Hepatocyte (in vitro differentiated cells): ENCODE data around the gene TCP10L. TPM values are rescaled to one million over a fixed set of nuclear protein-coding genes. Genes with fewer than 3 reads are reported as not detected.

Experiments
- DNase-seq: peaks from one replicate; pipeline ENCODE4 v3.0.0-alpha.2; 2016; ENCODE audit warnings: low spot score
- H2AFZ ChIP-seq: fragments of 200-600 bp; sonication (generic); 2 replicates; pipeline ENCODE4 v1.6.0; 2016; ENCODE audit warnings: antibody characterized with exemption, mild to moderate bottlenecking
- H3K27ac ChIP-seq: fragments of 200-600 bp; sonication (generic); 2 replicates; pipeline ENCODE4 v1.5.1; 2016; ENCODE audit warnings: mild to moderate bottlenecking
- H3K27me3 ChIP-seq: fragments of 200-600 bp; sonication (generic); 2 replicates; pipeline ENCODE4 v1.6.1; 2016
- H3K36me3 ChIP-seq: fragments of 200-600 bp; sonication (generic); replicated peaks from 2 replicates; pipeline ENCODE4 v1.5.1; 2016; ENCODE audit warnings: low read depth; ENCODE audit not compliant: insufficient read depth
- H3K4me1 ChIP-seq: fragments of 200-600 bp; sonication (generic); 2 replicates; pipeline ENCODE4 v1.5.1; 2016; ENCODE audit warnings: mild to moderate bottlenecking, moderate library complexity; ENCODE audit not compliant: insufficient read depth
- H3K4me2 ChIP-seq: fragments of 200-600 bp; sonication (generic); 2 replicates; pipeline ENCODE4 v1.6.0; 2016
- H3K4me3 ChIP-seq: fragments of 200-600 bp; sonication (generic); 2 replicates; pipeline ENCODE4 v1.5.1; 2016; ENCODE audit warnings: mild to moderate bottlenecking
- H3K79me2 ChIP-seq: fragments of 200-600 bp; sonication (generic); 2 replicates; pipeline ENCODE4 v1.6.0; 2017; ENCODE audit warnings: mild to moderate bottlenecking
- H3K9me2 ChIP-seq: fragments of 200-600 bp; sonication (generic); replicated peaks from 2 replicates; pipeline ENCODE4 v1.6.0; 2017; ENCODE audit warnings: mild to moderate bottlenecking; ENCODE audit not compliant: insufficient read depth
- H3K9me3 ChIP-seq: fragments of 200-600 bp; sonication (generic); 2 replicates; pipeline ENCODE4 v1.5.1; 2016; ENCODE audit warnings: low read depth, mild to moderate bottlenecking
- H4K20me1 ChIP-seq: fragments of 200-600 bp; sonication (generic); 2 replicates; pipeline ENCODE4 v1.6.0; 2016; ENCODE audit warnings: mild to moderate bottlenecking; ENCODE audit not compliant: insufficient read depth, poor library complexity, severe bottlenecking
- EZH2 ChIP-seq: fragments of 200-600 bp; sonication (generic); IDR thresholded peaks from 2 replicates; pipeline ENCODE4 v1.6.1; 2016; ENCODE audit warnings: antibody characterized with exemption, mild to moderate bottlenecking, borderline replicate concordance
- EZH2phosphoT487 ChIP-seq: fragments of 200-600 bp; sonication (generic); IDR thresholded peaks from one replicate; pipeline ENCODE4 v1.6.1; 2018; ENCODE audit warnings: antibody characterized with exemption, mild to moderate bottlenecking, low read depth, moderate library complexity; ENCODE audit not compliant: unreplicated experiment, severe bottlenecking
- WGBS: methylation state at CpG from one replicate; pipeline ENCODE4 v1.1.6; 2016; ENCODE audit warnings: low lambda C conversion rate; ENCODE audit errors: missing lambda C conversion rate; 5-methylcytosine and 5-hydroxymethylcytosine counted together
- polyA plus RNA-seq: library from polyadenylated mRNA; unstranded; fragments of >200 nt; fragmentation: Nextera tagmentation; extraction: Ambion mirVana; gene quantifications from 2 replicates; pipeline ENCODE4 v1.2.1, GENCODE V29; 2016
- total RNA-seq: library from RNA; depleted of rRNA; stranded (reverse); fragments of >200 nt; gene quantifications from 2 replicates; pipeline ENCODE4 v1.2.3, GENCODE V29; 2014
- TF ChIP-seq, protein P1 (sequence below): fragments of 200-600 bp; sonication (generic); IDR thresholded peaks from 2 replicates; pipeline ENCODE4 v1.5.1; 2016; ENCODE audit warnings: antibody characterized with exemption, mild to moderate bottlenecking; ENCODE audit not compliant: poor library complexity

TCP10L gene
- total and polyA plus RNA-seq, 2 experiments from 2014 or later = 0.40 to 1.0 TPM

DNA sequence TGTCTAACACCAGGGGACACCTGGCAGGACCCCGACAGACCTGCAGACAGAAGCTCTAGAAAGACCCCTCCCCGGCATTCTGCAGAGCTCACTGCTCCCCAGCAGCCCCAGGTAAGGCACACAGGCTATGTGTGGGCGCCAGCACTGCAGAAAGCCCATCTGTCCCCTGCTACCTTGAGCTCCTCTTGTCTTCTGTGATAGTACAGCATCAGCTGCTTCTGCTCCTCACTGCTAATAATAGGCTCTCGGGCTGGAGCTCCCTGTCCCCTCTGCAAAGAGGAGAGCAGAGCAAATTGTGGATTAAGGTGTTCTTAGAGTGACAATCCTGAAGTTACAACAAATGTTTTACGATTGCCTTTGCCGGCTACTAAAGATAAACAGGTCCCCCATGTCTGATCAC, 16.8 kb upstream of the TCP10L start:
- Histone ChIP-seq H3K4me2 (no peak overlapping the region), H2AFZ (no peak overlapping the region), H3K4me3 (no peak overlapping the region), H4K20me1 (no peaks in the 10 kb centered on the region), H3K4me1 (no peaks in the 10 kb centered on the region), H3K9me2 (no peaks in the 10 kb centered on the region), H3K79me2 (peaks cover 4% of the 10 kb centered on the region), H3K27me3 (no peaks in the 10 kb centered on the region), H3K36me3 (no peaks in the 10 kb centered on the region), H3K27ac (no peak overlapping the region), H3K9me3 (no peaks in the 10 kb centered on the region)
- 91% methylated on average over 6 of the region's 6 CpGs for WGBS
- TF ChIP-seq EZH2phosphoT487 = no peak
- TF ChIP-seq, protein P1, sequence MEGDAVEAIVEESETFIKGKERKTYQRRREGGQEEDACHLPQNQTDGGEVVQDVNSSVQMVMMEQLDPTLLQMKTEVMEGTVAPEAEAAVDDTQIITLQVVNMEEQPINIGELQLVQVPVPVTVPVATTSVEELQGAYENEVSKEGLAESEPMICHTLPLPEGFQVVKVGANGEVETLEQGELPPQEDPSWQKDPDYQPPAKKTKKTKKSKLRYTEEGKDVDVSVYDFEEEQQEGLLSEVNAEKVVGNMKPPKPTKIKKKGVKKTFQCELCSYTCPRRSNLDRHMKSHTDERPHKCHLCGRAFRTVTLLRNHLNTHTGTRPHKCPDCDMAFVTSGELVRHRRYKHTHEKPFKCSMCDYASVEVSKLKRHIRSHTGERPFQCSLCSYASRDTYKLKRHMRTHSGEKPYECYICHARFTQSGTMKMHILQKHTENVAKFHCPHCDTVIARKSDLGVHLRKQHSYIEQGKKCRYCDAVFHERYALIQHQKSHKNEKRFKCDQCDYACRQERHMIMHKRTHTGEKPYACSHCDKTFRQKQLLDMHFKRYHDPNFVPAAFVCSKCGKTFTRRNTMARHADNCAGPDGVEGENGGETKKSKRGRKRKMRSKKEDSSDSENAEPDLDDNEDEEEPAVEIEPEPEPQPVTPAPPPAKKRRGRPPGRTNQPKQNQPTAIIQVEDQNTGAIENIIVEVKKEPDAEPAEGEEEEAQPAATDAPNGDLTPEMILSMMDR = no peak
- no peak for DNase-seq

DNA sequence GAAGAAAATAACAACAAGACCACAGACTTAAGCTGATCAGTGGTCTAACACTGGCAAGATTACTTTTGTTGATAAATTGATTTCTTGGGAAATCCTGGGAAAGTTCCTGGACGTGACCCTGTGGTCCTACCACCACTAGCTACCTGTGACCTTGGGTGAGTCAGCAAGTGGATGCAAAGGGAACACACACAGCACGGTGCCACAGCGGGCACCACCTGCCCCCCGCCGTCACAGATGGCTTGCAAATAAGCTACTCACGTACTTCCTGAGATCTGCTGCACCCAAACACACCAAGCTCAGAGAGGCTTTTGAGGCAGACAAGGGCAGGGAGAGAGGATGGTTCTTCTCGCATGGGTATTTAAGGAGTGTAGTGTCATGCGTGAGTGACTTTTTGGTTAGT, 14.2 kb upstream of the TCP10L start:
- no peak overlapping the region for H3K27ac ChIP-seq
- no peaks in the 10 kb centered on the region for H3K36me3 ChIP-seq
- DNase-seq = no peak
- H3K4me1 ChIP-seq = no peaks in the 10 kb centered on the region
- no peaks in the 10 kb centered on the region for H4K20me1 ChIP-seq
- no peaks in the 10 kb centered on the region for H3K9me3 ChIP-seq
- H3K4me3 ChIP-seq = no peak overlapping the region
- no peak overlapping the region for H2AFZ ChIP-seq
- TF ChIP-seq, protein P1 = no peak
- no peak for TF ChIP-seq EZH2phosphoT487
- no peak for TF ChIP-seq EZH2
- no peaks in the 10 kb centered on the region for H3K79me2 ChIP-seq
- H3K27me3 ChIP-seq = no peaks in the 10 kb centered on the region
- H3K4me2 ChIP-seq = no peak overlapping the region
- H3K9me2 ChIP-seq = no peaks in the 10 kb centered on the region
- 80% methylated on average over 8 of the region's 8 CpGs for WGBS

GRCh38 chr21:32599091-32599490, 13.8 kb upstream of the TCP10L start:
- Histone ChIP-seq H3K9me2 (no peaks in the 10 kb centered on the region), H3K4me3 (no peak overlapping the region), H4K20me1 (no peaks in the 10 kb centered on the region), H3K4me2 (no peak overlapping the region), H2AFZ (no peak overlapping the region), H3K27ac (no peak overlapping the region), H3K79me2 (no peaks in the 10 kb centered on the region), H3K27me3 (no peaks in the 10 kb centered on the region), H3K4me1 (no peaks in the 10 kb centered on the region), H3K9me3 (no peaks in the 10 kb centered on the region), H3K36me3 (no peaks in the 10 kb centered on the region)
- TF ChIP-seq EZH2phosphoT487 (no peak), EZH2 (no peak)
- TF ChIP-seq, protein P1 = no peak
- no peak for DNase-seq
- WGBS = 82% methylated on average over 5 of the region's 5 CpGs

DNA sequence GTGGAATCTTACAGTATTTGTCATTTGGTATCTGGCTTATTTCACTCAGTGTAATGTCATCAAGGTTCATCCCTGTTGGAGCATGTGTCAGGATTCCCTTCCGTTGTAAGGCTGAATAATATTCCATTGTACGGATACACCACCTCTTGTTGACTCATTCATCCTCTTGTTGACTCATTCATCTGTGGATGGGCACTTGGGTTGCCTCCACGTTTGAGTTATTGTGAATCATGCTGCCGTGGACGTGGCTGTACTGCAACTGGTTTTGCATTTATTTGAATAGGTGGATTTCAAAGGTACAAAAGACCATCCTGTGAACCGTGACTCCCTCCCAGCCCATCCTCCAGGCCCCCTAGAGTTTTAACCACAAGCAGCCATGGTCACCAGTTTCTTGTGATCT, 11.9 kb upstream of the TCP10L start:
- TF ChIP-seq, protein P1 = no peak
- no peak for TF ChIP-seq EZH2phosphoT487
- no peak for TF ChIP-seq EZH2
- no peaks in the 10 kb centered on the region for H3K36me3 ChIP-seq
- H3K9me3 ChIP-seq = no peaks in the 10 kb centered on the region
- no peak overlapping the region for H3K4me3 ChIP-seq
- no peaks in the 10 kb centered on the region for H3K9me2 ChIP-seq
- no peak for DNase-seq
- WGBS = 78% methylated on average over 6 of the region's 6 CpGs
- H3K27ac ChIP-seq = no peak overlapping the region
- H3K4me1 ChIP-seq = peaks cover 11% of the 10 kb centered on the region
- no peak overlapping the region for H2AFZ ChIP-seq
- H3K4me2 ChIP-seq = no peak overlapping the region
- H3K27me3 ChIP-seq = no peaks in the 10 kb centered on the region
- H4K20me1 ChIP-seq = no peaks in the 10 kb centered on the region
- no peaks in the 10 kb centered on the region for H3K79me2 ChIP-seq
